Fibroblast of lung (primary cell): ENCODE data around the gene VPS72. TPM values are rescaled to one million over a fixed set of nuclear protein-coding genes. Genes with fewer than 3 reads are reported as not detected.

Experiments
- DNase-seq, 2 donors: peaks; one replicate each; pipeline versions ENCODE4 v3.0.0 to v3.0.0-alpha.2; 2010; ENCODE audit warnings: low read depth in 2 of 2
- H2AFZ ChIP-seq: 2 replicates; pipeline ENCODE4 v1.5.1; 2012; ENCODE audit warnings: low read length, control low read depth, inconsistent platforms
- H3K27ac ChIP-seq: 2 replicates; pipeline ENCODE4 v1.5.1; 2011; ENCODE audit warnings: low read length, control low read depth; ENCODE audit not compliant: insufficient read depth
- H3K27me3 ChIP-seq: 2 replicates; pipeline ENCODE4 v1.5.1; 2011; ENCODE audit warnings: mild to moderate bottlenecking, low read length; ENCODE audit not compliant: control insufficient read depth, insufficient read depth
- H3K36me3 ChIP-seq: 2 replicates; pipeline ENCODE4 v1.5.1; 2011; ENCODE audit warnings: low read length; ENCODE audit not compliant: control insufficient read depth, insufficient read depth
- H3K4me1 ChIP-seq: 2 replicates; pipeline ENCODE4 v1.5.1; 2011; ENCODE audit warnings: low read length; ENCODE audit not compliant: control insufficient read depth, insufficient read depth; ENCODE audit errors: extremely low read depth
- H3K4me2 ChIP-seq: 2 replicates; pipeline ENCODE4 v1.5.1; 2011; ENCODE audit warnings: low read length, control low read depth; ENCODE audit not compliant: insufficient read depth; ENCODE audit errors: extremely low read depth
- H3K4me3 ChIP-seq, 4 experiments: fragments of 200-600 bp in 1 of 4; sonication (generic) in 1 of 4; replicated peaks in 1 of 4; 2 replicates each; pipeline ENCODE4 v1.5.1; 2011 to 2016; ENCODE audit warnings: low read length in 4 of 4, low read depth in 3 of 4, mild to moderate bottlenecking in 3 of 4, control low read depth in 2 of 4, inconsistent platforms in 1 of 4, mixed read lengths in 1 of 4; ENCODE audit not compliant: insufficient read depth in 1 of 4; ENCODE audit errors: control extremely low read depth in 1 of 4
- H3K79me2 ChIP-seq: 2 replicates; pipeline ENCODE4 v1.5.1; 2012; ENCODE audit warnings: mild to moderate bottlenecking, low read length, inconsistent platforms; ENCODE audit not compliant: control insufficient read depth, insufficient read depth
- H3K9ac ChIP-seq: 2 replicates; pipeline ENCODE4 v1.5.1; 2011; ENCODE audit warnings: mild to moderate bottlenecking, low read length, control low read depth; ENCODE audit not compliant: insufficient read depth
- H3K9me3 ChIP-seq: 2 replicates; pipeline ENCODE4 v1.5.1; 2012; ENCODE audit warnings: low read depth, low read length; ENCODE audit not compliant: control insufficient read depth, insufficient read depth
- H4K20me1 ChIP-seq: 2 replicates; pipeline ENCODE4 v1.5.1; 2011; ENCODE audit warnings: low read length; ENCODE audit not compliant: control insufficient read depth, insufficient read depth; ENCODE audit errors: extremely low read depth
- EZH2 ChIP-seq: IDR thresholded peaks from 2 replicates; pipeline ENCODE4 v1.5.1; 2012; ENCODE audit warnings: low read length, control low read depth, mild to moderate bottlenecking; ENCODE audit errors: missing control alignments
- polyA plus RNA-seq, 2 donors: library from polyadenylated mRNA; depleted of rRNA in 1 of 2; stranded (reverse) in 1 of 2; unstranded in 1 of 2; fragments of >200 nt; gene quantifications; 2 replicates each; pipeline ENCODE4 v1.2.1, GENCODE V29; 2011 to 2012; ENCODE audit warnings: missing spikeins in 1 of 2
- total RNA-seq: library from RNA; depleted of rRNA; stranded (reverse); fragments of >200 nt; gene quantifications from 2 replicates; pipeline ENCODE4 v1.2.1, GENCODE V29; 2014
- TF ChIP-seq, protein P1 (sequence below), 2 donors: IDR thresholded peaks in 1 of 2; conservative IDR thresholded peaks in 1 of 2; 1 replicate in 1 of 2; 2 replicates in 1 of 2; pipeline ENCODE4 v1.5.1; 2011 to 2012; ENCODE audit warnings: low read length in 2 of 2, control low read depth in 1 of 2, inconsistent platforms in 1 of 2, low read depth in 1 of 2, mild to moderate bottlenecking in 1 of 2

The VPS72 gene
- total and polyA plus RNA-seq, 2 donors (not counting 1 experiment from before 2014, with no cell fraction given), result 42.9 to 43.8 TPM

DNA sequence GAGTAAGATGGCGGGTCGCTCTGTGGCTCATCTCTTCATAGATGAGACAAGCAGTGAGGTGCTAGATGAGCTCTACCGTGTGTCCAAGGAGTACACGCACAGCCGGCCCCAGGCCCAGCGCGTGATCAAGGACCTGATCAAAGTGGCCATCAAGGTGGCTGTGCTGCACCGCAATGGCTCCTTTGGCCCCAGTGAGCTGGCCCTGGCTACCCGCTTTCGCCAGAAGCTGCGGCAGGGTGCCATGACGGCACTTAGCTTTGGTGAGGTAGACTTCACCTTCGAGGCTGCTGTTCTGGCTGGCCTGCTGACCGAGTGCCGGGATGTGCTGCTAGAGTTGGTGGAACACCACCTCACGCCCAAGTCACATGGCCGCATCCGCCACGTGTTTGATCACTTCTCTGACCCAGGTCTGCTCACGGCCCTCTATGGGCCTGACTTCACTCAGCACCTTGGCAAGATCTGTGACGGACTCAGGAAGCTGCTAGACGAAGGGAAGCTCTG lies 31.2 kb downstream of the VPS72 start:
- no peaks in the 10 kb centered on the region for H3K79me2 ChIP-seq
- H3K4me3 ChIP-seq, result no peak overlapping the region
- H3K9me3 ChIP-seq, result no peaks in the 10 kb centered on the region
- no peaks in the 10 kb centered on the region for H3K27me3 ChIP-seq
- H3K27ac ChIP-seq, result no peak overlapping the region
- H3K9ac ChIP-seq, result no peak overlapping the region
- no peak overlapping the region for H2AFZ ChIP-seq
- no peaks in the 10 kb centered on the region for H3K4me1 ChIP-seq
- no peak overlapping the region for H3K4me2 ChIP-seq
- DNase-seq, result no peak
- TF ChIP-seq EZH2, result no peak
- TF ChIP-seq, protein P1, sequence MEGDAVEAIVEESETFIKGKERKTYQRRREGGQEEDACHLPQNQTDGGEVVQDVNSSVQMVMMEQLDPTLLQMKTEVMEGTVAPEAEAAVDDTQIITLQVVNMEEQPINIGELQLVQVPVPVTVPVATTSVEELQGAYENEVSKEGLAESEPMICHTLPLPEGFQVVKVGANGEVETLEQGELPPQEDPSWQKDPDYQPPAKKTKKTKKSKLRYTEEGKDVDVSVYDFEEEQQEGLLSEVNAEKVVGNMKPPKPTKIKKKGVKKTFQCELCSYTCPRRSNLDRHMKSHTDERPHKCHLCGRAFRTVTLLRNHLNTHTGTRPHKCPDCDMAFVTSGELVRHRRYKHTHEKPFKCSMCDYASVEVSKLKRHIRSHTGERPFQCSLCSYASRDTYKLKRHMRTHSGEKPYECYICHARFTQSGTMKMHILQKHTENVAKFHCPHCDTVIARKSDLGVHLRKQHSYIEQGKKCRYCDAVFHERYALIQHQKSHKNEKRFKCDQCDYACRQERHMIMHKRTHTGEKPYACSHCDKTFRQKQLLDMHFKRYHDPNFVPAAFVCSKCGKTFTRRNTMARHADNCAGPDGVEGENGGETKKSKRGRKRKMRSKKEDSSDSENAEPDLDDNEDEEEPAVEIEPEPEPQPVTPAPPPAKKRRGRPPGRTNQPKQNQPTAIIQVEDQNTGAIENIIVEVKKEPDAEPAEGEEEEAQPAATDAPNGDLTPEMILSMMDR (conservative IDR thresholded peaks at IDR 0.05 in 1 of 2, IDR thresholded peaks at IDR 0.05 in 1 of 2; ENCODE audit: low read depth in 1 of 2, low read length in 2 of 2), result no peak
- peaks cover 3% of the 10 kb centered on the region for H3K36me3 ChIP-seq
- no peaks in the 10 kb centered on the region for H4K20me1 ChIP-seq

DNA sequence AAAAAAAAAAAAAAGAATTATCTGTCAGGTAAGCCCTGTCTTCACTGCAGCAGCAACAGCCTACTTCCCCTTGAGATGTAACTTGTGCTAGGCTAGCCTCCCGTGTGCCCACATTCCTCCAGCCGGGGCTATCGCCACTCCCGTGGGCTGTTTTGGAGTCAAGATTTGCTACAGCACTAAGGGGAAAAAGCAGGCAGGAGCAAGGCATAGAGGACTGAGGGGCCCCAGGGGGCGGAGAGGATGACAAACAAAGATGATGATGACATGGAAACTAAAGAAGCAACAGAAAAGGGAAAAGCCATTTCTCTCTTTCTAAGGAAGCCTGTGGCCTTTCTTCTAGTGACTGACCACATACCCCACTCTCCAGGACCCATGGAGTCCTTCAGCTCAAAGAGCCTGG lies 31.7 kb downstream of the VPS72 start:
- no peak overlapping the region for H3K4me2 ChIP-seq
- no peak overlapping the region for H3K27ac ChIP-seq
- H3K36me3 ChIP-seq, result peaks cover 3% of the 10 kb centered on the region
- H3K27me3 ChIP-seq, result no peaks in the 10 kb centered on the region
- no peak overlapping the region for H3K9ac ChIP-seq
- H3K79me2 ChIP-seq, result no peaks in the 10 kb centered on the region
- no peaks in the 10 kb centered on the region for H3K4me1 ChIP-seq
- no peaks in the 10 kb centered on the region for H4K20me1 ChIP-seq
- TF ChIP-seq EZH2, result no peak
- TF ChIP-seq, protein P1 (conservative IDR thresholded peaks at IDR 0.05 in 1 of 2, IDR thresholded peaks at IDR 0.05 in 1 of 2; ENCODE audit: low read depth in 1 of 2, low read length in 2 of 2), result no peak
- no peak overlapping the region for H2AFZ ChIP-seq
- DNase-seq, result no peak
- H3K9me3 ChIP-seq, result no peaks in the 10 kb centered on the region
- H3K4me3 ChIP-seq, result no peak overlapping the region

DNA sequence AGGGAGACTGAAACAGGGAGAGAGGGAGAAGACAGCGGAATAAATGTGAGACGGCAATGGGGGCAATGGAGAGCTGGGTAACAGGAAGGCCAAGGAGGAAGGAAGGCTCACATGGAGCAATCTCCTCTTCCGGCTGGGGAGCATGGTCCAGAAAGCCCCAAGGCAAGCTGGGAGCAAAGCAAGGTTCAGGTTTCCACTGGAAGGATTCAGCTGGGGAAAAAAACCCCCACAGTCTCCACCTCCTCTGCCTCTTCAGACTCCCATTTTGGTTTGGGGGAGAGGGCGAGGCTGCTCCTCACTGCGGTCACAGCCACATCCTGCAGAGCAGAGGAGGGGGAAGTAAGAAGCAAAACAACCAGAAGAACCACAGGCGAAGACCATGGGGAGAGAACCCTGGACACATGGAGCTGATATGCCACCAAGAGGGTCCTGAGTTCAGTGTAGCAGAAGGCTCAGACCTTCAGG lies 32.9 kb downstream of the VPS72 start:
- Histone ChIP-seq H3K4me1 (no peaks in the 10 kb centered on the region), H3K4me3 (no peak overlapping the region), H2AFZ (no peak overlapping the region), H3K27me3 (no peaks in the 10 kb centered on the region), H4K20me1 (no peaks in the 10 kb centered on the region), H3K9ac (no peak overlapping the region), H3K4me2 (no peak overlapping the region), H3K79me2 (no peaks in the 10 kb centered on the region), H3K27ac (no peak overlapping the region), H3K36me3 (peaks cover 3% of the 10 kb centered on the region), H3K9me3 (no peaks in the 10 kb centered on the region)
- DNase-seq, result no peak
- no peak for TF ChIP-seq EZH2
- TF ChIP-seq, protein P1 (conservative IDR thresholded peaks at IDR 0.05 in 1 of 2, IDR thresholded peaks at IDR 0.05 in 1 of 2; ENCODE audit: low read depth in 1 of 2, low read length in 2 of 2), result no peak
